Measurements from ENCODE around the gene VIL1.

VIL1 gene

DNA sequence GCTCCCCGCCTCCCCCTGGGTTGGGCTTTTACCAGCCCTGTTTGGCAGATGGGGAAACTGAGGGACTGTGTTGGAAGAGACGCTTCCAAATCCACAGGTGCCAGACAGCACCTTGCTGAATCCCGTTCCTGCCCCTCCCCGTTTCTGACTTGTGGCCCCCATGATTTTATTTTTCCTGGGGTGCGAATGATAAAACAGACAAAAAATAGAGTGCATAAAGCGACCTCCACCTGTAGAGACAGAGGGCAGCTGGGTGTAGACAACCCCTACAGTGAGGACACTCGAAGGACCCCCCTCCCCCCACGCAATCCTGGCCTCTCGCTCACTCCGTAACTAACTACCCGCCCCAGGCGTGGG is 21.5 kb upstream of the VIL1 start (continued):
- TF ChIP-seq ZNF623 (tag by site-specific recombination; IDR thresholded peaks at IDR 0.05) = no peak

DNA sequence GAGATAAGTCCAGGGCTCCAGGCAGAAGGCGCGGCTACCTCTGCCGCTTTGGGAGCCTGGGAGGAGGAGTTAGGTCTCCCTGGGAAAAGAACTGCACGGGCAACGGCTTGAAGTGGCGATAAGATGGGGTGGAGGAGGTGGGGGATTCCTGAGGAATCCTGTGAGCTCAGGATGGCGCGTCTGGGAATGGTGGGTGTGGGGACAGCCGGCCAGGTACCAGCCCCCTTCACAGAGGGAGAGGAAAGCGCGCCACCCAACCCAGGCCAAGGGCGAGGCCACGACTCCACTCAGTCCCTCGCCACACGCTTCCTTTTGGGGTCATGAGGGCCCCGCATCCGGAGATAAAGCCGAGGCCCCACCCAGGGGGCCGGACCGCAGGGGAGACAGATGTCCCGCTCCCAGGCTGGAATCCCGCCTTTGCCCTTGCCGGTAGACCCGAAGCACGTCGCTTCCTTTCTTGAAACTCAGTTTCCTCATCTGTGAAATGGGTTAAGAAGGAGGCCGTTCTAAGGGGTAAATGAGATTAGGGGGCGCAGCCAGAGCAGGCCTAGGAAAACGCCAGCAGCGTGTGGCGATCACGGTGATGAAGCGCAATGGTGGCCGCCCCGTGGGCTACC is 21.0 kb upstream of the VIL1 start:
- Histone ChIP-seq H3K4me3 (ENCODE audit: low read depth, low read length) (peak overlapping the region; percentile 12), H3K4me1 (ENCODE audit: control insufficient read depth, insufficient read depth, low read length) (peaks cover 15% of the 10 kb centered on the region), H3K27ac (ENCODE audit: extremely low read depth, low read depth, low read length) (peak overlapping the region; percentile 18; the same call in 1 of the 2 replicates), H3K9me3 (ENCODE audit: control insufficient read depth, insufficient read depth, low read depth, low read length) (no peaks in the 10 kb centered on the region), H3K36me3 (ENCODE audit: control insufficient read depth in 2 of 2, insufficient read depth in 1 of 2, low read length in 2 of 2) (peaks cover 0 to 16% of the 10 kb centered on the region in 2 experiments; a peak in 1 of 3 replicates)
- CTCF ChIA-PET = interaction anchor here (1.4 to 1.6 kb wide), 2 partner anchors 8 to 96 kb away, joined by 4 to 5 read pairs; no protein-coding TSS in a partner anchor
- POLR2A ChIA-PET = interaction anchor here (1.0 to 1.6 kb wide), 3 partner anchors 10 to 106 kb away, joined by 3 to 8 read pairs (median 4); partner anchors contain the start of gene TMBIM1
- TF ChIP-seq ZNF521 (tag by site-specific recombination; IDR thresholded peaks at IDR 0.05) = no peak
- TF ChIP-seq ZNF350 (tag by site-specific recombination; IDR thresholded peaks at IDR 0.05) = no peak
- TF ChIP-seq ZXDB (tag by site-specific recombination; IDR thresholded peaks at IDR 0.05) = 0 out of 2 replicates have a peak, but pooled peaks have one; percentile 30
- no peak for TF ChIP-seq ZNF2 (tag by site-specific recombination; IDR thresholded peaks at IDR 0.05)
- TF ChIP-seq ZNF19 (tag by site-specific recombination; IDR thresholded peaks at IDR 0.05; ENCODE audit: low read depth) = no peak
- TF ChIP-seq, protein P1, sequence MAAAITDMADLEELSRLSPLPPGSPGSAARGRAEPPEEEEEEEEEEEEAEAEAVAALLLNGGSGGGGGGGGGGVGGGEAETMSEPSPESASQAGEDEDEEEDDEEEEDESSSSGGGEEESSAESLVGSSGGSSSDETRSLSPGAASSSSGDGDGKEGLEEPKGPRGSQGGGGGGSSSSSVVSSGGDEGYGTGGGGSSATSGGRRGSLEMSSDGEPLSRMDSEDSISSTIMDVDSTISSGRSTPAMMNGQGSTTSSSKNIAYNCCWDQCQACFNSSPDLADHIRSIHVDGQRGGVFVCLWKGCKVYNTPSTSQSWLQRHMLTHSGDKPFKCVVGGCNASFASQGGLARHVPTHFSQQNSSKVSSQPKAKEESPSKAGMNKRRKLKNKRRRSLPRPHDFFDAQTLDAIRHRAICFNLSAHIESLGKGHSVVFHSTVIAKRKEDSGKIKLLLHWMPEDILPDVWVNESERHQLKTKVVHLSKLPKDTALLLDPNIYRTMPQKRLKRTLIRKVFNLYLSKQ (tag by site-specific recombination; IDR thresholded peaks at IDR 0.05; ENCODE audit: borderline replicate concordance) = no peak
- TF ChIP-seq KLF8 (tag by site-specific recombination; IDR thresholded peaks at IDR 0.05) = peak; percentile 40; the same call in 1 of the 2 replicates
- peak; percentile 49 for TF ChIP-seq KLF1 (tag by site-specific recombination; IDR thresholded peaks at IDR 0.05)
- TF ChIP-seq, protein P2, sequence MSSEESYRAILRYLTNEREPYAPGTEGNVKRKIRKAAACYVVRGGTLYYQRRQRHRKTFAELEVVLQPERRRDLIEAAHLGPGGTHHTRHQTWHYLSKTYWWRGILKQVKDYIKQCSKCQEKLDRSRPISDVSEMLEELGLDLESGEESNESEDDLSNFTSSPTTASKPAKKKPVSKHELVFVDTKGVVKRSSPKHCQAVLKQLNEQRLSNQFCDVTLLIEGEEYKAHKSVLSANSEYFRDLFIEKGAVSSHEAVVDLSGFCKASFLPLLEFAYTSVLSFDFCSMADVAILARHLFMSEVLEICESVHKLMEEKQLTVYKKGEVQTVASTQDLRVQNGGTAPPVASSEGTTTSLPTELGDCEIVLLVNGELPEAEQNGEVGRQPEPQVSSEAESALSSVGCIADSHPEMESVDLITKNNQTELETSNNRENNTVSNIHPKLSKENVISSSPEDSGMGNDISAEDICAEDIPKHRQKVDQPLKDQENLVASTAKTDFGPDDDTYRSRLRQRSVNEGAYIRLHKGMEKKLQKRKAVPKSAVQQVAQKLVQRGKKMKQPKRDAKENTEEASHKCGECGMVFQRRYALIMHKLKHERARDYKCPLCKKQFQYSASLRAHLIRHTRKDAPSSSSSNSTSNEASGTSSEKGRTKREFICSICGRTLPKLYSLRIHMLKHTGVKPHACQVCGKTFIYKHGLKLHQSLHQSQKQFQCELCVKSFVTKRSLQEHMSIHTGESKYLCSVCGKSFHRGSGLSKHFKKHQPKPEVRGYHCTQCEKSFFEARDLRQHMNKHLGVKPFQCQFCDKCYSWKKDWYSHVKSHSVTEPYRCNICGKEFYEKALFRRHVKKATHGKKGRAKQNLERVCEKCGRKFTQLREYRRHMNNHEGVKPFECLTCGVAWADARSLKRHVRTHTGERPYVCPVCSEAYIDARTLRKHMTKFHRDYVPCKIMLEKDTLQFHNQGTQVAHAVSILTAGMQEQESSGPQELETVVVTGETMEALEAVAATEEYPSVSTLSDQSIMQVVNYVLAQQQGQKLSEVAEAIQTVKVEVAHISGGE (tag by site-specific recombination; conservative IDR thresholded peaks at IDR 0.05; ENCODE audit: low read depth) = no peak
- TF ChIP-seq ZNF555 (tag by site-specific recombination; conservative IDR thresholded peaks at IDR 0.05) = no peak
- TF ChIP-seq, protein P3, sequence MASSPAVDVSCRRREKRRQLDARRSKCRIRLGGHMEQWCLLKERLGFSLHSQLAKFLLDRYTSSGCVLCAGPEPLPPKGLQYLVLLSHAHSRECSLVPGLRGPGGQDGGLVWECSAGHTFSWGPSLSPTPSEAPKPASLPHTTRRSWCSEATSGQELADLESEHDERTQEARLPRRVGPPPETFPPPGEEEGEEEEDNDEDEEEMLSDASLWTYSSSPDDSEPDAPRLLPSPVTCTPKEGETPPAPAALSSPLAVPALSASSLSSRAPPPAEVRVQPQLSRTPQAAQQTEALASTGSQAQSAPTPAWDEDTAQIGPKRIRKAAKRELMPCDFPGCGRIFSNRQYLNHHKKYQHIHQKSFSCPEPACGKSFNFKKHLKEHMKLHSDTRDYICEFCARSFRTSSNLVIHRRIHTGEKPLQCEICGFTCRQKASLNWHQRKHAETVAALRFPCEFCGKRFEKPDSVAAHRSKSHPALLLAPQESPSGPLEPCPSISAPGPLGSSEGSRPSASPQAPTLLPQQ (tag by site-specific recombination; IDR thresholded peaks at IDR 0.05) = peak; percentile 76
- no peak for TF ChIP-seq ZNF112 (tag by site-specific recombination; IDR thresholded peaks at IDR 0.05)
- TF ChIP-seq ZNF600 (tag by site-specific recombination; IDR thresholded peaks at IDR 0.05) = peak; percentile 39
- TF ChIP-seq ZNF274 (IDR thresholded peaks at IDR 0.05; ENCODE audit: low read length) = no peak
- no peak for TF ChIP-seq ZNF274 (tag by site-specific recombination; IDR thresholded peaks at IDR 0.05; ENCODE audit: borderline replicate concordance)
- TF ChIP-seq ZNF610 (tag by site-specific recombination; IDR thresholded peaks at IDR 0.05; ENCODE audit: borderline replicate concordance) = no peak
- TF ChIP-seq ZNF544 (tag by site-specific recombination; IDR thresholded peaks at IDR 0.05) = no peak
- no peak for TF ChIP-seq ZNF37A (tag by site-specific recombination; IDR thresholded peaks at IDR 0.05)
- TF ChIP-seq, protein P4, sequence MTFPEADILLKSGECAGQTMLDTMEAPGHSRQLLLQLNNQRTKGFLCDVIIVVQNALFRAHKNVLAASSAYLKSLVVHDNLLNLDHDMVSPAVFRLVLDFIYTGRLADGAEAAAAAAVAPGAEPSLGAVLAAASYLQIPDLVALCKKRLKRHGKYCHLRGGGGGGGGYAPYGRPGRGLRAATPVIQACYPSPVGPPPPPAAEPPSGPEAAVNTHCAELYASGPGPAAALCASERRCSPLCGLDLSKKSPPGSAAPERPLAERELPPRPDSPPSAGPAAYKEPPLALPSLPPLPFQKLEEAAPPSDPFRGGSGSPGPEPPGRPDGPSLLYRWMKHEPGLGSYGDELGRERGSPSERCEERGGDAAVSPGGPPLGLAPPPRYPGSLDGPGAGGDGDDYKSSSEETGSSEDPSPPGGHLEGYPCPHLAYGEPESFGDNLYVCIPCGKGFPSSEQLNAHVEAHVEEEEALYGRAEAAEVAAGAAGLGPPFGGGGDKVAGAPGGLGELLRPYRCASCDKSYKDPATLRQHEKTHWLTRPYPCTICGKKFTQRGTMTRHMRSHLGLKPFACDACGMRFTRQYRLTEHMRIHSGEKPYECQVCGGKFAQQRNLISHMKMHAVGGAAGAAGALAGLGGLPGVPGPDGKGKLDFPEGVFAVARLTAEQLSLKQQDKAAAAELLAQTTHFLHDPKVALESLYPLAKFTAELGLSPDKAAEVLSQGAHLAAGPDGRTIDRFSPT (tag by site-specific recombination; IDR thresholded peaks at IDR 0.05) = no peak
- TF ChIP-seq ZNF664 (tag by site-specific recombination; IDR thresholded peaks at IDR 0.05) = no peak
- TF ChIP-seq ZSCAN23 (tag by site-specific recombination; IDR thresholded peaks at IDR 0.05) = no peak
- TF ChIP-seq, protein P5, sequence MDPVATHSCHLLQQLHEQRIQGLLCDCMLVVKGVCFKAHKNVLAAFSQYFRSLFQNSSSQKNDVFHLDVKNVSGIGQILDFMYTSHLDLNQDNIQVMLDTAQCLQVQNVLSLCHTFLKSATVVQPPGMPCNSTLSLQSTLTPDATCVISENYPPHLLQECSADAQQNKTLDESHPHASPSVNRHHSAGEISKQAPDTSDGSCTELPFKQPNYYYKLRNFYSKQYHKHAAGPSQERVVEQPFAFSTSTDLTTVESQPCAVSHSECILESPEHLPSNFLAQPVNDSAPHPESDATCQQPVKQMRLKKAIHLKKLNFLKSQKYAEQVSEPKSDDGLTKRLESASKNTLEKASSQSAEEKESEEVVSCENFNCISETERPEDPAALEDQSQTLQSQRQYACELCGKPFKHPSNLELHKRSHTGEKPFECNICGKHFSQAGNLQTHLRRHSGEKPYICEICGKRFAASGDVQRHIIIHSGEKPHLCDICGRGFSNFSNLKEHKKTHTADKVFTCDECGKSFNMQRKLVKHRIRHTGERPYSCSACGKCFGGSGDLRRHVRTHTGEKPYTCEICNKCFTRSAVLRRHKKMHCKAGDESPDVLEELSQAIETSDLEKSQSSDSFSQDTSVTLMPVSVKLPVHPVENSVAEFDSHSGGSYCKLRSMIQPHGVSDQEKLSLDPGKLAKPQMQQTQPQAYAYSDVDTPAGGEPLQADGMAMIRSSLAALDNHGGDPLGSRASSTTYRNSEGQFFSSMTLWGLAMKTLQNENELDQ (tag by site-specific recombination; IDR thresholded peaks at IDR 0.05; ENCODE audit: low read depth) = no peak
- no peak for TF ChIP-seq YY2 (tag by site-specific recombination; IDR thresholded peaks at IDR 0.05)
- no peak for TF ChIP-seq ZNF558 (tag by site-specific recombination; IDR thresholded peaks at IDR 0.05)
- TF ChIP-seq MEIS1 (CRISPR knock-in tag; IDR thresholded peaks at IDR 0.05; ENCODE audit: borderline replicate concordance) = no peak
